ENCODE measurements around the gene KRTAP6-2.

Gene KRTAP6-2

DNA sequence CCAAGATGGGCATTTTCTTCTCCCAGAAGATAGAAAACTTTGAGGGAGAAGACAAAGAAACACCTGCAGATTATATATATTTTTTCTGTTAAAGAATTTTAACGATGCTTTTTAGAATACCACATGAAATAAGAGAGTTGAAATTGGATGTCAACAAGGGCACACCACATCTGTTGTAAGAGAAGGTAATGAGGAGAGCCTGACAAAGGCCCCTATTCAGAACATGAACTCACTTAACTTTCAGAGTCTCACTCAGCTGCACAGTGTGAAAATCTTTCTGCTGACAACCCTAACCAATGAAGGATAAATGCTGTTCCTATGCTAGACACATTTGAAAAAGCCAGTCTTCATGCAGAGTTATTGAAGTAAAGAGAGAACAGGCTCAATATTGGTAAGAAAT is 15.8 kb downstream of the KRTAP6-2 start:
- in situ Hi-C loops (cut with HindIII; ENCODE audit: low pct_ligation_motif_present, low pct_unique_long_range_greater_than_20kb, low sequenced_read_pairs): no loop called here
- no peak for DNase-seq

DNA sequence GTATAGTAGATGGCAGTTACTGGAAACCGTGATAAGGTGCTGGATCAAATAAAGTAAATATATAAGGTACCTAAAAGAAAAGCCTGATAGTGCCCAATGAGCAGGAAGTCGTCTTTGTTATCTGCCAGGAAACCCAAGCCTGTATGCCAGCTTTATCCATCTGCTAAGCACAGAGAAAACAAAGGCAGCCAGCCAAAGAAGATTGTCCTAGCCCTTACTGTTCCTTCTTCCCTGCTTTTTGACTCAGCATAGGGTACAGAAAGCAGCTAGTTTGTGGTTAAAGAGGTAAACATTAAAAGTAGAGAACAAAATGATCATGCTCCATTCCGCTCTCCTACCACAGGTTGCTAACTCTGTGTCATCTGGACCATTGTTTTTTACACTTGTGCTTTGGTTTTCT is 18.6 kb downstream of the KRTAP6-2 start:
- in situ Hi-C loops (cut with HindIII; ENCODE audit: low pct_ligation_motif_present, low pct_unique_long_range_greater_than_20kb, low sequenced_read_pairs): no loop called here
- no peak for DNase-seq

- DNase-seq: no peak
- in situ Hi-C loops (cut with HindIII; ENCODE audit: low pct_ligation_motif_present, low pct_unique_long_range_greater_than_20kb, low sequenced_read_pairs): no loop called here
Observed at GRCh38 chr21:30579346-30579745, 19.4 kb downstream of the KRTAP6-2 start.

GRCh38 chr21:30577766-30578165 is 20.9 kb downstream of the KRTAP6-2 start:
- no peak for DNase-seq
- in situ Hi-C loops (cut with HindIII; ENCODE audit: low pct_ligation_motif_present, low pct_unique_long_range_greater_than_20kb, low sequenced_read_pairs): no loop called here

GRCh38 chr21:30567617-30568016 is 31.1 kb downstream of the KRTAP6-2 start:
- DNase-seq: no peak
- in situ Hi-C loops (cut with HindIII; ENCODE audit: low pct_ligation_motif_present, low pct_unique_long_range_greater_than_20kb, low sequenced_read_pairs): no loop called here

- in situ Hi-C loops (cut with HindIII; ENCODE audit: low pct_ligation_motif_present, low pct_unique_long_range_greater_than_20kb, low sequenced_read_pairs): no loop called here
- DNase-seq: no peak
Observed at GRCh38 chr21:30563630-30564029, 35.1 kb downstream of the KRTAP6-2 start.

DNA sequence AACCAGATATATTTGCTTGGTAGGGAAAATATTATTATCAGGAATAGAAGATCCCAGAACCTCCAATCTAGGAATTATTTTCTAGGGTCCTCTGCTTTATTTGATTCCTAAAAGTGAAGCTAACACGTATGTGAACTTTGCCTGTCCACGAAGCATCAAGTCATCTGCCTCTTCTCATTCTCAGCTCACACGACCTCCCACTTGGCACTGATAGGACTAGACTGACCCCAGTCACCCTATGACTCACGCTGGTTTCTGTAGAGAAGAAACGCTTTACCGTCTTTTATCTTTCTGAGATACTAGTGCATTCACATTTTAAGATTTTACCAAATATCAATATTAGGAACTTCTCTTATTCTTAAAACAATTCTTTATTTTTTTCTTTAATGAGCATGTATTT is 35.6 kb downstream of the KRTAP6-2 start:
- DNase-seq: no peak
- in situ Hi-C loops (cut with HindIII; ENCODE audit: low pct_ligation_motif_present, low pct_unique_long_range_greater_than_20kb, low sequenced_read_pairs): no loop called here

- in situ Hi-C loops (cut with HindIII; ENCODE audit: low pct_ligation_motif_present, low pct_unique_long_range_greater_than_20kb, low sequenced_read_pairs): no loop called here
Observed at GRCh38 chr21:30561957-30562356, 36.7 kb downstream of the KRTAP6-2 start.

DNA sequence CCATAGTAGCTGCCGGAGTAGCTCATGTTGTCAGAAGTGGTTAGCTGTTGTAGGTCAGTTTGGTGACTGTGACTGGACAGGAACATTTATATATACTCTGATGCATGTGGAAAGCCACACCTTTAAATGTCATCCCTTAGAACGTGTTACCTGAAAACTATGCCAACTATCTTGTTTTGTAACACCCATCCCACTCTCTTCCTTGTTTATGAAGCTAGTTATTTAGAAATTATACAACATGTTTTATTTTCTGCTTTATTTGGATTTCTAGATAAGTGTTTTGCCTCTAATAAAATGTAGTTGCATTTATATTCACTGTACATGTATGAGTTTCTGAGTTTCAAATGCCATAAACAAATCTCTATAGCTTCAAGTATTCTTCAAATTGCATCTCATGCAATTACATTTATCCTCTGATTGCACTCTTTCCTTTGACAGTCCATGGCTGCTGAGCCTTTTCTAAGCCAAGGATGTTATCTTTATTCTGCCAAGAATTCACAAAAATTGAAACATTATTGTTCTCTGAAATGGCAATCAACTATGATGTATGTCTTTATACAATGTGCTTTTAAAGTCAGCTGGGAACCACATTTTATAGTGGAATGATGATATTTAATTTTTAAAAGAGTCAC is 37.3 kb downstream of the KRTAP6-2 start, which contains the start of gene KRTAP19-7:
KRTAP19-7 (minus strand) TSS at position 51 of the 632 bp plus-strand sequence; CDS start at position 26, 25 bp downstream.
- in situ Hi-C loops (cut with HindIII; ENCODE audit: low pct_ligation_motif_present, low pct_unique_long_range_greater_than_20kb, low sequenced_read_pairs): no loop called here
- no peak for DNase-seq

More at GRCh38 chr21:30561957-30562356, 36.7 kb downstream of the KRTAP6-2 start:
- DNase-seq: no peak

- no peak for DNase-seq
- in situ Hi-C loops (cut with HindIII; ENCODE audit: low pct_ligation_motif_present, low pct_unique_long_range_greater_than_20kb, low sequenced_read_pairs): no loop called here
Observed at GRCh38 chr21:30555095-30555494, 43.6 kb downstream of the KRTAP6-2 start.

- in situ Hi-C loops (cut with HindIII; ENCODE audit: low pct_ligation_motif_present, low pct_unique_long_range_greater_than_20kb, low sequenced_read_pairs): no loop called here
- no peak for DNase-seq
Observed at GRCh38 chr21:30552782-30553181, 45.9 kb downstream of the KRTAP6-2 start.

Data from ACHN (cell line).